H9 (cell line): Measurements from ENCODE around the gene SHE. TPM values are rescaled to one million over a fixed set of nuclear protein-coding genes. Genes with fewer than 3 reads are reported as not detected.

Experiments
- DNase-seq: peaks from one replicate; pipeline ENCODE4 v3.0.0-alpha.2; 2017
- H2AFZ ChIP-seq: one replicate; pipeline ENCODE4 v1.6.1; 2013; ENCODE audit warnings: mild to moderate bottlenecking, low read length, control low read depth, moderate library complexity
- H2AK5ac ChIP-seq: 2 replicates; pipeline ENCODE4 v1.6.1; 2013; ENCODE audit warnings: low read length, control low read depth, mixed read lengths; ENCODE audit not compliant: insufficient read length
- H2BK120ac ChIP-seq: one replicate; pipeline ENCODE4 v1.6.1; 2013; ENCODE audit warnings: low read depth, mild to moderate bottlenecking, low read length, control low read depth, inconsistent platforms; ENCODE audit not compliant: poor library complexity, severe bottlenecking
- H2BK12ac ChIP-seq: 2 replicates; pipeline ENCODE4 v1.6.1; 2013; ENCODE audit warnings: low read length, control low read depth, mixed read lengths, low read depth; ENCODE audit not compliant: insufficient read length
- H2BK15ac ChIP-seq: 2 replicates; pipeline ENCODE4 v1.6.1; 2013; ENCODE audit warnings: low read depth, low read length, control low read depth
- H2BK20ac ChIP-seq: one replicate; pipeline ENCODE4 v1.6.1; 2013; ENCODE audit warnings: low read depth, mild to moderate bottlenecking, low read length, control low read depth, inconsistent platforms; ENCODE audit not compliant: poor library complexity, severe bottlenecking
- H2BK5ac ChIP-seq: 2 replicates; pipeline ENCODE4 v1.6.1; 2013; ENCODE audit warnings: low read length, control low read depth, mixed read lengths; ENCODE audit not compliant: insufficient read length
- H3K14ac ChIP-seq: 2 replicates; pipeline ENCODE4 v1.6.1; 2013; ENCODE audit warnings: low read length, control low read depth; ENCODE audit not compliant: insufficient read depth
- H3K18ac ChIP-seq: 2 replicates; pipeline ENCODE4 v1.6.1; 2013; ENCODE audit warnings: low read depth, mild to moderate bottlenecking, mixed read lengths, low read length, control low read depth; ENCODE audit not compliant: insufficient read length
- H3K23ac ChIP-seq: 2 replicates; pipeline ENCODE4 v1.6.1; 2013; ENCODE audit warnings: low read length, control low read depth, mixed read lengths, low read depth; ENCODE audit not compliant: insufficient read length
- H3K23me2 ChIP-seq: 2 replicates; pipeline ENCODE4 v1.6.1; 2013; ENCODE audit warnings: low read depth, mild to moderate bottlenecking, mixed read lengths, low read length, control low read depth; ENCODE audit not compliant: insufficient read length, poor library complexity, severe bottlenecking
- H3K27ac ChIP-seq: 2 replicates; pipeline ENCODE4 v1.5.1; 2013; ENCODE audit warnings: low read length, control low read depth, mixed read lengths, low read depth; ENCODE audit not compliant: insufficient read length
- H3K27me3 ChIP-seq: 2 replicates; pipeline ENCODE4 v1.6.1; 2013; ENCODE audit warnings: low read length, control low read depth, inconsistent platforms; ENCODE audit not compliant: insufficient read depth
- H3K4ac ChIP-seq: 2 replicates; pipeline ENCODE4 v1.6.1; 2013; ENCODE audit warnings: low read depth, mild to moderate bottlenecking, control low read depth, inconsistent platforms, low read length, moderate library complexity
- H3K4me1 ChIP-seq: 2 replicates; pipeline ENCODE4 v1.6.1; 2013; ENCODE audit warnings: low read length, control low read depth, inconsistent platforms; ENCODE audit not compliant: insufficient read depth
- H3K4me2 ChIP-seq: 2 replicates; pipeline ENCODE4 v1.6.1; 2013; ENCODE audit warnings: low read length, control low read depth, mixed read lengths; ENCODE audit not compliant: insufficient read length, insufficient read depth
- H3K56ac ChIP-seq: 2 replicates; pipeline ENCODE4 v1.6.1; 2013; ENCODE audit warnings: low read depth, mild to moderate bottlenecking, mixed read lengths, low read length, control low read depth; ENCODE audit not compliant: insufficient read length
- H3K79me1 ChIP-seq: 2 replicates; pipeline ENCODE4 v1.6.1; 2013; ENCODE audit warnings: low read depth, mild to moderate bottlenecking, moderate library complexity, low read length, control low read depth, inconsistent platforms; ENCODE audit not compliant: insufficient read depth, poor library complexity, severe bottlenecking
- H3K79me2 ChIP-seq: 2 replicates; pipeline ENCODE4 v1.6.1; 2013; ENCODE audit warnings: low read length, control low read depth, inconsistent platforms; ENCODE audit not compliant: insufficient read depth
- H3K9ac ChIP-seq: 2 replicates; pipeline ENCODE4 v1.6.1; 2013; ENCODE audit warnings: low read length, control low read depth, mixed read lengths; ENCODE audit not compliant: insufficient read length; ENCODE audit errors: extremely low read depth
- H3K9me3 ChIP-seq: one replicate; pipeline ENCODE4 v1.6.1; 2013; ENCODE audit warnings: low read depth, low read length, inconsistent platforms; ENCODE audit not compliant: control insufficient read depth
- H3T11ph ChIP-seq: one replicate; pipeline ENCODE4 v1.6.1; 2013; ENCODE audit warnings: mild to moderate bottlenecking, low read length, control low read depth, inconsistent platforms
- H4K20me1 ChIP-seq: one replicate; pipeline ENCODE4 v1.6.1; 2013; ENCODE audit not compliant: control insufficient read depth, insufficient read length, insufficient read depth
- H4K5ac ChIP-seq: 2 replicates; pipeline ENCODE4 v1.6.1; 2013; ENCODE audit warnings: low read depth, mild to moderate bottlenecking, mixed read lengths, low read length, control low read depth; ENCODE audit not compliant: insufficient read length
- H4K8ac ChIP-seq: replicated peaks from 2 replicates; pipeline ENCODE4 v1.6.1; 2013; ENCODE audit warnings: low read length, control low read depth, mixed read lengths, low read depth; ENCODE audit not compliant: insufficient read length
- H4K91ac ChIP-seq: 2 replicates; pipeline ENCODE4 v1.6.1; 2013; ENCODE audit warnings: low read depth, mild to moderate bottlenecking, moderate library complexity, mixed read lengths, low read length, control low read depth; ENCODE audit not compliant: insufficient read length
- H3K27ac Mint-ChIP-seq, 3 experiments: 2 replicates in 2 of 3; 3 replicates in 1 of 3; pipeline ENCODE4 v1.8.0; 2020 to 2021; ENCODE audit warnings: mixed read lengths in 3 of 3, mild to moderate bottlenecking in 1 of 3, moderate library complexity in 1 of 3
- H3K27me3 Mint-ChIP-seq: 2 replicates; pipeline ENCODE4 v1.8.0; 2021; ENCODE audit warnings: low read depth, mild to moderate bottlenecking, moderate library complexity, mixed read lengths
- H3K36me3 Mint-ChIP-seq, 3 experiments: 2 replicates in 2 of 3; 3 replicates in 1 of 3; pipeline ENCODE4 v1.8.0; 2020 to 2021; ENCODE audit warnings: low read depth in 3 of 3, mixed read lengths in 3 of 3; ENCODE audit not compliant: insufficient read depth in 1 of 3
- H3K4me1 Mint-ChIP-seq, 2 experiments: 2 replicates each; pipeline ENCODE4 v1.8.0; 2020; ENCODE audit warnings: mixed read lengths in 2 of 2
- H3K4me3 Mint-ChIP-seq, 2 experiments: 2 replicates in 1 of 2; 3 replicates in 1 of 2; pipeline ENCODE4 v1.8.0; 2020 to 2021; ENCODE audit warnings: mild to moderate bottlenecking in 2 of 2, mixed read lengths in 2 of 2, moderate library complexity in 1 of 2
- H3K9me3 Mint-ChIP-seq, 2 experiments: 2 replicates in 1 of 2; 3 replicates in 1 of 2; pipeline ENCODE4 v1.8.0; 2020; ENCODE audit warnings: mild to moderate bottlenecking in 2 of 2, mixed read lengths in 2 of 2, moderate library complexity in 1 of 2
- WGBS: extraction: QIAGEN DNeasy Blood & Tissue Kit; methylation state at CpG from one replicate; pipeline ENCODE4 v1.1.7; 2013; ENCODE audit warnings: missing lambda C conversion rate, low lambda C conversion rate, mixed read lengths; ENCODE audit not compliant: insufficient read length; ENCODE audit errors: extremely low coverage; 5-methylcytosine and 5-hydroxymethylcytosine counted together
- total RNA-seq: library from RNA; stranded (reverse); gene quantifications from 2 replicates; pipeline ENCODE4 v1.2.1, GENCODE V29; 2021
- TF ChIP-seq, protein P1 (sequence below): fragments of 200-600 bp; sonication (generic); conservative IDR thresholded peaks from 3 replicates; pipeline ENCODE4 v1.8.0; 2021; ENCODE audit warnings: antibody characterized with exemption, mild to moderate bottlenecking

The SHE gene
- total RNA-seq, 1 experiment from 2014 or later, result 0.48 TPM

DNA sequence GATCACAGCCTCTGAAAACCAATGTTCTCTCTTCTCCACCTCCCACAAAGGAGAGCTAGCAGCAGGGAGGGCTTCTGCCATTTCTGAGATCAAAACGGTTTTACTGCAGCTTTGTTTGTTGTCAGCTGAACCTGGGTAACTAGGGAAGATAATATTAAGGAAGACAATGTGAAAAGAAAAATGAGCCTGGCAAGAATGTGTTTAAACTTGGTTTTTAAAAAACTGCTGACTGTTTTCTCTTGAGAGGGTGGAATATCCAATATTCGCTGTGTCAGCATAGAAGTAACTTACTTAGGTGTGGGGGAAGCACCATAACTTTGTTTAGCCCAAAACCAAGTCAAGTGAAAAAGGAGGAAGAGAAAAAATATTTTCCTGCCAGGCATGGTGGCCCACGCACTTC lies 36.0 kb downstream of the SHE start:
- no CpG with 5 or more reads among the region's 3 CpGs for WGBS
- H2BK20ac ChIP-seq, result no peak overlapping the region
- H4K91ac ChIP-seq, result no peak overlapping the region
- Mint-ChIP-seq H3K9me3 (no peaks in the 10 kb centered on the region), H3K36me3 (no peaks in the 10 kb centered on the region; a peak in 1 of 7 replicates), H3K27me3 (no peaks in the 10 kb centered on the region), H3K4me1 (peaks cover 12 to 21% of the 10 kb centered on the region in 2 experiments), H3K27ac (no peak overlapping the region), H3K4me3 (no peak overlapping the region)
- no peak overlapping the region for H3T11ph ChIP-seq
- no peak overlapping the region for H4K5ac ChIP-seq
- H4K8ac ChIP-seq, result no peak overlapping the region
- no peak overlapping the region for H3K9ac ChIP-seq
- no peaks in the 10 kb centered on the region for H3K79me2 ChIP-seq
- H3K4me1 ChIP-seq, result peaks cover 2% of the 10 kb centered on the region; the same call in 1 of the 2 replicates
- H2AFZ ChIP-seq, result no peak overlapping the region
- no peaks in the 10 kb centered on the region for H3K23me2 ChIP-seq
- H3K27me3 ChIP-seq, result no peaks in the 10 kb centered on the region
- H3K18ac ChIP-seq, result no peak overlapping the region
- H2AK5ac ChIP-seq, result no peak overlapping the region
- H4K20me1 ChIP-seq, result no peaks in the 10 kb centered on the region
- DNase-seq, result no peak
- no peak overlapping the region for H3K23ac ChIP-seq
- H2BK5ac ChIP-seq, result no peak overlapping the region
- no peak overlapping the region for H2BK15ac ChIP-seq
- peak overlapping the region; percentile 41 for H2BK120ac ChIP-seq
- no peak overlapping the region for H3K14ac ChIP-seq
- H3K56ac ChIP-seq, result no peak overlapping the region
- no peaks in the 10 kb centered on the region for H3K79me1 ChIP-seq
- no peak overlapping the region for H3K4ac ChIP-seq
- H2BK12ac ChIP-seq, result no peak overlapping the region
- no peak overlapping the region for H3K27ac ChIP-seq
- no peaks in the 10 kb centered on the region for H3K9me3 ChIP-seq
- TF ChIP-seq, protein P1, sequence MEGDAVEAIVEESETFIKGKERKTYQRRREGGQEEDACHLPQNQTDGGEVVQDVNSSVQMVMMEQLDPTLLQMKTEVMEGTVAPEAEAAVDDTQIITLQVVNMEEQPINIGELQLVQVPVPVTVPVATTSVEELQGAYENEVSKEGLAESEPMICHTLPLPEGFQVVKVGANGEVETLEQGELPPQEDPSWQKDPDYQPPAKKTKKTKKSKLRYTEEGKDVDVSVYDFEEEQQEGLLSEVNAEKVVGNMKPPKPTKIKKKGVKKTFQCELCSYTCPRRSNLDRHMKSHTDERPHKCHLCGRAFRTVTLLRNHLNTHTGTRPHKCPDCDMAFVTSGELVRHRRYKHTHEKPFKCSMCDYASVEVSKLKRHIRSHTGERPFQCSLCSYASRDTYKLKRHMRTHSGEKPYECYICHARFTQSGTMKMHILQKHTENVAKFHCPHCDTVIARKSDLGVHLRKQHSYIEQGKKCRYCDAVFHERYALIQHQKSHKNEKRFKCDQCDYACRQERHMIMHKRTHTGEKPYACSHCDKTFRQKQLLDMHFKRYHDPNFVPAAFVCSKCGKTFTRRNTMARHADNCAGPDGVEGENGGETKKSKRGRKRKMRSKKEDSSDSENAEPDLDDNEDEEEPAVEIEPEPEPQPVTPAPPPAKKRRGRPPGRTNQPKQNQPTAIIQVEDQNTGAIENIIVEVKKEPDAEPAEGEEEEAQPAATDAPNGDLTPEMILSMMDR, result no peak
- no peak overlapping the region for H3K4me2 ChIP-seq
